Endothelial cell of umbilical vein (primary cell): ENCODE data around the gene C12orf50. TPM values are rescaled to one million over a fixed set of nuclear protein-coding genes. Genes with fewer than 3 reads are reported as not detected.

ENCODE experiments used
- BruUV-seq: library from RNA; stranded (reverse); fragments of 400-500 nt; replicated peaks from 2 replicates; lab custom pipeline; 2021; lab: Mats Ljungman, UMichigan
- CTCF ChIA-PET: fragments of 300-600, 350-600 bp; sonication (Branson Sonifier 250); formaldehyde crosslinking; loops from one replicate; lab custom pipeline; 2021; ENCODE audit warnings: antibody characterized with exemption, inconsistent platforms; lab: Charles Lee
- POLR2A ChIA-PET: fragments of 300-600, 350-600 bp; sonication (Branson Sonifier 250); formaldehyde crosslinking; loops from one replicate; lab custom pipeline; 2021; ENCODE audit warnings: antibody characterized with exemption, inconsistent platforms; lab: Charles Lee
- DNase-seq: peaks from one replicate; pipeline ENCODE4 v3.0.0-alpha.2; 2011; ENCODE audit warnings: low read depth, low spot score
- FAIRE-seq: peaks from 2 replicates; lab custom pipeline; 2011; peaks lifted over from hg19 to GRCh38; lab: Jason Lieb, UNC
- H2AFZ ChIP-seq: 2 replicates; pipeline ENCODE4 v1.6.0; 2012; ENCODE audit warnings: low read depth, low read length, control low read depth, inconsistent platforms
- H3K27ac ChIP-seq: 2 replicates; pipeline ENCODE4 v1.5.1; 2011; ENCODE audit warnings: low read depth, mild to moderate bottlenecking, control low read depth, low read length, moderate library complexity; ENCODE audit not compliant: insufficient read depth
- H3K27me3 ChIP-seq, 2 experiments: 2 replicates each; pipeline versions ENCODE4 v1.6.0 to v1.6.1; 2011; ENCODE audit warnings: low read length in 2 of 2, mixed read lengths in 1 of 2; ENCODE audit not compliant: control insufficient read depth in 2 of 2, insufficient read depth in 2 of 2
- H3K36me3 ChIP-seq, 2 experiments: 2 replicates in 1 of 2; 3 replicates in 1 of 2; pipeline ENCODE4 v1.5.1; 2011; ENCODE audit warnings: low read length in 2 of 2, mild to moderate bottlenecking in 1 of 2, moderate library complexity in 1 of 2; ENCODE audit not compliant: control insufficient read depth in 2 of 2, insufficient read depth in 2 of 2; ENCODE audit errors: extremely low read depth in 1 of 2
- H3K4me1 ChIP-seq: 3 replicates; pipeline ENCODE4 v1.5.1; 2011; ENCODE audit warnings: mild to moderate bottlenecking, low read length; ENCODE audit not compliant: control insufficient read depth, insufficient read depth; ENCODE audit errors: extremely low read depth
- H3K4me2 ChIP-seq: 2 replicates; pipeline ENCODE4 v1.6.1; 2011; ENCODE audit warnings: low read length, control low read depth, mixed read lengths; ENCODE audit not compliant: insufficient read depth
- H3K4me3 ChIP-seq, 3 experiments: fragments of 200-600 bp in 1 of 3; sonication (generic), shearing (Covaris generic) in 1 of 3; replicated peaks in 1 of 3; 2 replicates each; pipeline ENCODE4 v1.5.1; 2011 to 2016; ENCODE audit warnings: control low read depth in 3 of 3, low read length in 3 of 3, mild to moderate bottlenecking in 2 of 3, inconsistent platforms in 1 of 3, low read depth in 1 of 3, moderate library complexity in 1 of 3; ENCODE audit not compliant: insufficient read depth in 1 of 3
- H3K79me2 ChIP-seq: 2 replicates; pipeline ENCODE4 v1.6.0; 2012; ENCODE audit warnings: low read length, inconsistent platforms; ENCODE audit not compliant: control insufficient read depth, insufficient read depth
- H3K9ac ChIP-seq: replicated peaks from 2 replicates; pipeline ENCODE3; 2011; ENCODE audit warnings: low read length, control low read depth; ENCODE audit not compliant: insufficient read depth; ENCODE audit errors: extremely low read depth
- H3K9me1 ChIP-seq: replicated peaks from 3 replicates; pipeline ENCODE4 v1.6.0; 2011; ENCODE audit warnings: mild to moderate bottlenecking, low read length; ENCODE audit not compliant: control insufficient read depth, insufficient read depth; ENCODE audit errors: extremely low read depth
- H3K9me3 ChIP-seq: replicated peaks from 2 replicates; pipeline ENCODE4 v1.5.1; 2012; ENCODE audit warnings: low read length, inconsistent platforms; ENCODE audit not compliant: control insufficient read depth, insufficient read depth
- H4K20me1 ChIP-seq: replicated peaks from 2 replicates; pipeline ENCODE3; 2011; ENCODE audit warnings: mild to moderate bottlenecking, low read length; ENCODE audit not compliant: control insufficient read depth, insufficient read depth; ENCODE audit errors: extremely low read depth
- EZH2 ChIP-seq: IDR thresholded peaks from 2 replicates; pipeline ENCODE4 v1.6.1; 2012; ENCODE audit warnings: borderline replicate concordance, low read depth, mild to moderate bottlenecking, moderate library complexity, low read length, inconsistent platforms; ENCODE audit not compliant: severe bottlenecking
- FOS ChIP-seq: IDR thresholded peaks from 2 replicates; pipeline ENCODE4 v1.6.1; 2011; ENCODE audit warnings: mild to moderate bottlenecking, low read length, moderate library complexity, borderline replicate concordance; ENCODE audit not compliant: insufficient read depth
- GATA2 ChIP-seq: IDR thresholded peaks from 2 replicates; pipeline ENCODE4 v1.7.0; 2011; ENCODE audit warnings: low read depth, mild to moderate bottlenecking, moderate library complexity, mixed read lengths, low read length; ENCODE audit not compliant: insufficient read length, insufficient read depth
- JUN ChIP-seq: IDR thresholded peaks from 2 replicates; pipeline ENCODE4 v1.6.1; 2011; ENCODE audit warnings: borderline replicate concordance, low read depth; ENCODE audit not compliant: insufficient read length, insufficient read depth
- MYC ChIP-seq: IDR thresholded peaks from one replicate; pipeline ENCODE4 v1.6.1; 2011; ENCODE audit warnings: mild to moderate bottlenecking, low read depth, low read length
- POLR2A ChIP-seq: IDR thresholded peaks from 2 replicates; pipeline ENCODE4 v1.6.1; 2012; ENCODE audit warnings: low read depth, mild to moderate bottlenecking, control low read depth, low read length
- POLR2AphosphoS5 ChIP-seq: IDR thresholded peaks from 2 replicates; pipeline ENCODE4 v1.6.1; 2012; ENCODE audit warnings: low read depth, mild to moderate bottlenecking, control low read depth, low read length, moderate library complexity; ENCODE audit not compliant: insufficient read depth
- dilution Hi-C: fragments of 300-500 bp; cut with MboI; formaldehyde crosslinking; loops from one replicate; pipeline ENCODE4 v1.15.0; 2019; ENCODE audit warnings: low sequenced_read_pairs; ENCODE audit not compliant: extremely low pct_ligation_motif_present
- intact Hi-C: fragments of 100-400 bp; cut with micrococcal nuclease; formaldehyde crosslinking; loops from one replicate; pipeline ENCODE4 v1.10.0; 2022
- polyA plus RNA-seq, 4 experiments: library from polyadenylated mRNA; depleted of rRNA in 3 of 4; stranded (reverse) in 3 of 4; unstranded in 1 of 4; fragments of >200 nt; gene quantifications; 2 replicates each; pipeline versions ENCODE4 v1.2.1 to v1.2.3, GENCODE V29; 2011 to 2012; ENCODE audit warnings: missing spikeins in 1 of 4
- total RNA-seq: library from RNA; stranded (reverse); gene quantifications from 2 replicates; pipeline ENCODE4 v1.2.3, GENCODE V29; 2021
- TF ChIP-seq, protein P1 (sequence below), 2 donors: IDR thresholded peaks; 1 replicate in 1 of 2; 2 replicates in 1 of 2; pipeline ENCODE4 v1.5.1; 2011; ENCODE audit warnings: low read length in 2 of 2, mild to moderate bottlenecking in 2 of 2, moderate library complexity in 2 of 2, control low read depth in 1 of 2, inconsistent platforms in 1 of 2, low read depth in 1 of 2; ENCODE audit not compliant: insufficient read depth in 1 of 2; ENCODE audit errors: extremely low read depth in 1 of 2
- TF ChIP-seq, protein P2 (sequence below): IDR thresholded peaks from 2 replicates; pipeline ENCODE4 v1.6.1; 2011; ENCODE audit not compliant: insufficient read depth, insufficient read length

Gene C12orf50
- total and polyA plus RNA-seq, 2 donors (not counting 3 experiments of a cell fraction or from before 2014, with no cell fraction given): 0.31 TPM; not detected in 1

DNA sequence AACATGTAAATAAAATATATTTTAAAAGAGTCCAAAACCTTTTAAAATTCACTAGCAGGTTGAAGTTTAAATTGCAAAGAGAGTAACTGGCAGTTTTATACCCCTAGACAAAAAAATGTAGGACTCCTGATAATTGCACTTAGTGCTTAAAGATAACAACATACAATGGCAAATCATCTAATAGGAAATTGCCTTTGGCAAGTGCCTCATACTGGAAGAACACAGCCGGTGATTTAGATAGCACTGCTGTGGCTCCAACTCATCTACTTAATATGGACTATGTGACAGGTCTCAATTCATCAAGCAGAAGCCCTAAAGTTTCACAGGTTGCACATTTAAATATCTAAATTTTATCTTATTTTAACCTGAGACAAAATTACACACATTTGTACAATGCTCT lies 13.4 kb downstream of the C12orf50 start:
- ChIA-PET CTCF (no interaction called here), POLR2A (no interaction called here)
- H2AFZ ChIP-seq: no peak overlapping the region
- H3K36me3 ChIP-seq: no peaks in the 10 kb centered on the region
- H3K27ac ChIP-seq: no peak overlapping the region
- BruUV-seq: no TSS peak
- dilution Hi-C loops: no loop called here
- no peaks in the 10 kb centered on the region for H3K4me1 ChIP-seq
- H3K9ac ChIP-seq: no peak overlapping the region
- no peaks in the 10 kb centered on the region for H3K79me2 ChIP-seq
- H4K20me1 ChIP-seq: no peaks in the 10 kb centered on the region
- no peaks in the 10 kb centered on the region for H3K9me1 ChIP-seq
- H3K27me3 ChIP-seq: no peaks in the 10 kb centered on the region
- peak; percentile 11 for DNase-seq
- no peak for TF ChIP-seq POLR2A
- TF ChIP-seq, protein P1, sequence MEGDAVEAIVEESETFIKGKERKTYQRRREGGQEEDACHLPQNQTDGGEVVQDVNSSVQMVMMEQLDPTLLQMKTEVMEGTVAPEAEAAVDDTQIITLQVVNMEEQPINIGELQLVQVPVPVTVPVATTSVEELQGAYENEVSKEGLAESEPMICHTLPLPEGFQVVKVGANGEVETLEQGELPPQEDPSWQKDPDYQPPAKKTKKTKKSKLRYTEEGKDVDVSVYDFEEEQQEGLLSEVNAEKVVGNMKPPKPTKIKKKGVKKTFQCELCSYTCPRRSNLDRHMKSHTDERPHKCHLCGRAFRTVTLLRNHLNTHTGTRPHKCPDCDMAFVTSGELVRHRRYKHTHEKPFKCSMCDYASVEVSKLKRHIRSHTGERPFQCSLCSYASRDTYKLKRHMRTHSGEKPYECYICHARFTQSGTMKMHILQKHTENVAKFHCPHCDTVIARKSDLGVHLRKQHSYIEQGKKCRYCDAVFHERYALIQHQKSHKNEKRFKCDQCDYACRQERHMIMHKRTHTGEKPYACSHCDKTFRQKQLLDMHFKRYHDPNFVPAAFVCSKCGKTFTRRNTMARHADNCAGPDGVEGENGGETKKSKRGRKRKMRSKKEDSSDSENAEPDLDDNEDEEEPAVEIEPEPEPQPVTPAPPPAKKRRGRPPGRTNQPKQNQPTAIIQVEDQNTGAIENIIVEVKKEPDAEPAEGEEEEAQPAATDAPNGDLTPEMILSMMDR (IDR thresholded peaks at IDR 0.05; ENCODE audit: extremely low read depth in 1 of 2, insufficient read depth in 1 of 2, low read depth in 1 of 2, low read length in 2 of 2): no peak
- no peak for TF ChIP-seq GATA2
- no peak for TF ChIP-seq POLR2AphosphoS5
- TF ChIP-seq, protein P2, sequence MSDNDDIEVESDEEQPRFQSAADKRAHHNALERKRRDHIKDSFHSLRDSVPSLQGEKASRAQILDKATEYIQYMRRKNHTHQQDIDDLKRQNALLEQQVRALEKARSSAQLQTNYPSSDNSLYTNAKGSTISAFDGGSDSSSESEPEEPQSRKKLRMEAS: no peak
- TF ChIP-seq MYC: no peak
- TF ChIP-seq JUN: no peak
- no peak for TF ChIP-seq EZH2
- no peak for TF ChIP-seq FOS
- no peaks in the 10 kb centered on the region for H3K9me3 ChIP-seq
- no peak for FAIRE-seq
- no peak overlapping the region for H3K4me2 ChIP-seq
- H3K4me3 ChIP-seq: no peak overlapping the region
- intact Hi-C loops: no loop called here
